ENCODE data around the gene CD44.

Gene CD44

DNA sequence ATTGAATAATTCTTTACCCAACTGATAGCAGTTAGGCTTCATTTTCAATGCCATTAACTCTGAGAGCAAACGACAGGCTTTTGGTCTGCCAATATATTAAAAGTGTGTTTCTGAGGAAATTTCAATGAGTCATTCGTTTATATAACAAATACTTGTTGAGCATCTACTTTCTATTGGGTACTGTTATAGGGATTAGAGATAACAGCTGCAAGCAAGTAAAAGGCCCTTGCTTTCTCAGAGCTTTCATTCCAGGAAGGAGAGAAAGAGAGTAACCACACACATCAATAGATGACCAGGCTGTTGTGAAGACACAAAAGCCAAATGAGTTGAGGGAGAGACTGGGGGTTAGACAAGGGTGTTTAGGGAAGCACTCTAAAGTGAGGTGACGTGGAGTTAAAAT is 35.7 kb downstream of the CD44 start:
- DNase-seq (ENCODE audit: low read depth): no peak
- no peak overlapping the region for H3K4me3 ChIP-seq (ENCODE audit: low read length)
- TF ChIP-seq, protein P1, sequence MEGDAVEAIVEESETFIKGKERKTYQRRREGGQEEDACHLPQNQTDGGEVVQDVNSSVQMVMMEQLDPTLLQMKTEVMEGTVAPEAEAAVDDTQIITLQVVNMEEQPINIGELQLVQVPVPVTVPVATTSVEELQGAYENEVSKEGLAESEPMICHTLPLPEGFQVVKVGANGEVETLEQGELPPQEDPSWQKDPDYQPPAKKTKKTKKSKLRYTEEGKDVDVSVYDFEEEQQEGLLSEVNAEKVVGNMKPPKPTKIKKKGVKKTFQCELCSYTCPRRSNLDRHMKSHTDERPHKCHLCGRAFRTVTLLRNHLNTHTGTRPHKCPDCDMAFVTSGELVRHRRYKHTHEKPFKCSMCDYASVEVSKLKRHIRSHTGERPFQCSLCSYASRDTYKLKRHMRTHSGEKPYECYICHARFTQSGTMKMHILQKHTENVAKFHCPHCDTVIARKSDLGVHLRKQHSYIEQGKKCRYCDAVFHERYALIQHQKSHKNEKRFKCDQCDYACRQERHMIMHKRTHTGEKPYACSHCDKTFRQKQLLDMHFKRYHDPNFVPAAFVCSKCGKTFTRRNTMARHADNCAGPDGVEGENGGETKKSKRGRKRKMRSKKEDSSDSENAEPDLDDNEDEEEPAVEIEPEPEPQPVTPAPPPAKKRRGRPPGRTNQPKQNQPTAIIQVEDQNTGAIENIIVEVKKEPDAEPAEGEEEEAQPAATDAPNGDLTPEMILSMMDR (IDR thresholded peaks at IDR 0.05; ENCODE audit: insufficient read depth, low read depth, low read length, missing control alignments): no peak

DNA sequence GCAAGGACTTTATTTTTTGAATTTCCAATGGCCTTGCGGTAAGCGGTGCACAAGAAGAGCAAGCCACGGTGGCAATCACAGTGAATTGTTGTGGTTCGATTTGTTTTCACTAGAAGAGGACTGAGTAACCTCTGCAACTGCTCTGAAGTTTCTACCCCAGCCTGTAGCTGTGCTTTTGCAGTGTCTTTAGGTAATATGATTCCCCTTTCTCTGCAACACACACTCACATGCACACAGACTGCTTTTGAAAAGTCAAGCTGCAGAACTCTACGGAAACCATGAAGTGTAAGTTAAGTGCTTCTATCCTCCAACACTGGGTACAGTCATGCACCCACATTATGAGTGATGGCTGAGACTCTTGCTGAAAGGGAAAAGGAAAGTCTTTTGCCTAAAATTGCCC is 38.4 kb downstream of the CD44 start:
- DNase-seq (ENCODE audit: low read depth): no peak
- TF ChIP-seq, protein P1 (IDR thresholded peaks at IDR 0.05; ENCODE audit: insufficient read depth, low read depth, low read length, missing control alignments): no peak
- no peak overlapping the region for H3K4me3 ChIP-seq (ENCODE audit: low read length)

DNA sequence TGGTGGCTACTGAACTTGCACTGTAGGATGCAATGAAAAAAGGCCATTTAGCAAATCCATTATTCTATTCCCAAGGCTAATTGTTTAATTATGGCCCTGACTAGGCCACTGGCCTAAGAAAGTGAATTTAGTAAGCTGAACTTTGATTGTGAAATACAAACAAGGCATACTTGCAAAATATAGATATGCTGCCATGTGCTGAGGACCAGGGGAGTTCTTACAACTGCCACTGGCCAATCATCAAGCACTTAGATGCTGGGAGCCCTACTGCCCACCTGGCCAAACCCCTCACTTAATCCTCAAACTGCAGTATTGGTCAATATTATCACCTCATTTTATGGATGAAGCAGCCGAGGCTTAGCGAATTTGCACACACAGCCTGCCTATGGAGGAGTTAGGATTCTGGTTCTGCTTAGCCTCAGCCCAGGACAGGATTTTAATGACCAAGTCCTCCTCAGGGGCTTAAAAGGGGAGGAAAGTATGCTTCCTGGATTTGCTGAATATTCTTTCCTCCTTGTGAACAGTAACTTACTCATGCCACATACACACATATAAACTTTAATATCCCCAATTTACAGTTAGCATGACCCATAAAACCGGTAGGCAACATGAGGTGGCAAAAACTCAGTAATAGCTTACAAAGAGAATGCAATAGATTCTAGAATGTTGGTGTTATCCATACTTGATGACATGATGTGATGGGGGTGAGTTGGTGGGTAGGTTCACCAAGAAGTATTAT is 39.3 kb downstream of the CD44 start:
- no peak for DNase-seq (ENCODE audit: low read depth)
- no peak overlapping the region for H3K4me3 ChIP-seq (ENCODE audit: low read length)
- TF ChIP-seq, protein P1 (IDR thresholded peaks at IDR 0.05; ENCODE audit: insufficient read depth, low read depth, low read length, missing control alignments): no peak

DNA sequence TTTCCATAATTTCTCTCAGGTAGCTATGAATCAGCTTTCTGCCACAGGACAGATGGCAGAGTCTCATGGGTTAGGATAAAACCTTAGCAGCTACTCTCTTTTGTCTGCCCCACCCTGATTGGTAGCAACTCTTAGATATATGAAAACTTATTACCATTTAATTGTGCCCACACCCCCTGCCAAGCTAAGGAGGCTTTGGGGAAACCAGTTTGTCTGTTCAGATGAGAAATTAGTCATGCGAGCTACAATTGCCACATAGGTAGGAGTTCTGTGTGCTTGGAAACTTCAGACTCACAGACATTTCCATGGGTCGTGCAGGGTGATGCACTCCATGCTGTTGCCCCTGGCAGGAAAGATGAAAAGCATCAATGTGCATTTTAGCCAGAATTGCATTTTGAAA is 39.9 kb downstream of the CD44 start:
- peak; percentile 92 for DNase-seq (ENCODE audit: low read depth)
- H3K4me3 ChIP-seq (ENCODE audit: low read length): no peak overlapping the region
- TF ChIP-seq, protein P1 (IDR thresholded peaks at IDR 0.05; ENCODE audit: insufficient read depth, low read depth, low read length, missing control alignments): no peak

DNA sequence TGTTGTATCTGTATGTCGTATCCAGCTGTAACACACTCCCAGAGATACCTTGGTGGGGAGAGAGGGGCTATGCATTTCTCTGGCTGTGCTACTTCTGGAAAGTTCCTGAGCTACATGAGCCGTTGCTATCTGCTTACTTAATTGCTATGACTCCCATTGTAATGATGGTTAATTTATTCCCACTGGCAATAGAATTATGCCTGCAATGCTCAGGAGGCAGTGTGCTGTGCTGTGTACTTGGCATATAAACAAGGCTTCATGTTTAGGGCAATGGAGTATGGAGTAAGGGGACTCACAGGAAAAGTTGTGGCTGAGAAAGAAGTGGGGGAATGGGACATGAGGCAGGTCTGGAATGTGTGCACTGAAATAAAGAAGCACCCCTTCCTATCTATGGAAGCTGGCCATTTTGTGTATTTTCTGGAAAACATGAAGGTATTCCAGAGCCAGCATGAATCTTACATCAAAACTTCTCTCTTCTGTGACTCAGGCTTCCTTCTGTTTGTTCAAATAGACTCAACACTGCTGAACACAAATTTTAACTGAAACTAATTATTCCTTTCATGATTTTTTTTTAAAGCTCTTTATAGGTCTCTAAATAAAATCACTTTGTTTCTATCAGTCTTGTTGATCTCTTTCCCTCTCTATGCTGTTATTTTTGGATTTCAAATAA is 40.6 kb downstream of the CD44 start:
- no peak overlapping the region for H3K4me3 ChIP-seq (ENCODE audit: low read length)
- DNase-seq (ENCODE audit: low read depth): no peak
- TF ChIP-seq, protein P1 (IDR thresholded peaks at IDR 0.05; ENCODE audit: insufficient read depth, low read depth, low read length, missing control alignments): no peak

DNA sequence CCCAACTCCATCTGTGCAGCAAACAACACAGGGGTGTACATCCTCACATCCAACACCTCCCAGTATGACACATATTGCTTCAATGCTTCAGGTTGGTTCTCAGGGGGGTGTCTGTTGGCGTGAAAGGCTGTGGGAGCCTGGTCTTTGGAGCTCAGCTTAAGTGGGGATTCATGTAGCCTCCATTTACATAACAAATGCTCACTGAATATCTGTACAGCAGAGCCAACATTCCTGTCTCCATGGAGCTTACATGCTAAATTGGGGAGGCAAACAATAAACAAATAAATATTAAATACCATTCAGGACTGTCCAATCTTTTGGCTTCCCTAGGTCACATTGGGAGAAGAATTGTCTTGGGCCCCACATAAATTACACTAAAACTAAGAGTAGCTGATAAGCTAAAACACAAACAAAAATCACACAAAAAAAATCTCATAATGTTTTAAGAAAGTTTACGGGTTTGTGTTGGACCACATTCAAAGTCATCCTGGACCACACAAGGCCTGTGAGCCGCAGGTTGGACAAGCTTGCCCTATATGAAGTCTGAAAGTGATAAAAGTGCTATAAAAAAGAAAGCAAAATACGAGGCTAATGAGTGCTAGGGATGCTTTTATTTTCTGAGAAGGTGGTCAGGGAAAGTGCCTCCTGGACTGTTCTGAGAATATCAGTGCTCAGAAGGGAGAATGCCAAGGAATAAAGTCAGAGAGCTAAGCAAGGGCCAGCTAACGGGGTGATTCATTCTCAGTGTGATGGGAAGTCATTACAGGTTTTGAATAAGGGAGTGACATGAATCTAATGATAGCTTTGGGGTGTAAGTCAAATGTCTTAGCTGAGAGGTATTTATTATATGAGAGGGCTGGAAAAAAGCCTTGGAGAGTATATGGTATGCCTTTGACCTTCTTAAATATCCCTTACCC is 41.6 kb downstream of the CD44 start:
- TF ChIP-seq, protein P1 (IDR thresholded peaks at IDR 0.05; ENCODE audit: insufficient read depth, low read depth, low read length, missing control alignments): no peak
- H3K4me3 ChIP-seq (ENCODE audit: low read length): no peak overlapping the region
- DNase-seq (ENCODE audit: low read depth): no peak

Data from epithelial cell of esophagus (primary cell).